ENCODE measurements around the gene TMX3. TPM values are rescaled to one million over a fixed set of nuclear protein-coding genes. Genes with fewer than 3 reads are reported as not detected.

TMX3 gene
- polyA plus RNA-seq, 1 of the 3 experiments (the other 2 are of a cell fraction) = 23.3 TPM

GRCh38 chr18:68727506-68727905, 12.6 kb upstream of the TMX3 start:
- Histone ChIP-seq H3K27me3 (ENCODE audit: insufficient read depth) (no peaks in the 10 kb centered on the region), H2AFZ (ENCODE audit: low read depth) (no peak overlapping the region), H3K79me2 (ENCODE audit: insufficient read depth) (no peaks in the 10 kb centered on the region), H3K4me3 (ENCODE audit: low read depth in 2 of 2, low read length in 1 of 2) (no peak overlapping the region), H3K4me2 (no peak overlapping the region), H3K27ac (ENCODE audit: low read depth in 2 of 2, low read length in 1 of 2) (no peak overlapping the region), H3K36me3 (replicated peaks in 1 of 2; ENCODE audit: control insufficient read depth in 1 of 2, insufficient read depth in 2 of 2, low read length in 1 of 2) (no peaks in the 10 kb centered on the region), H3K9me2 (no peaks in the 10 kb centered on the region), H3K9me3 (no peaks in the 10 kb centered on the region), H3K9ac (no peak overlapping the region), H3K4me1 (ENCODE audit: control insufficient read depth in 1 of 2, insufficient read depth in 2 of 2, low read depth in 1 of 2, low read length in 1 of 2) (peaks cover 0 to 5% of the 10 kb centered on the region in 2 experiments; a peak in 1 of 4 replicates), H4K20me1 (ENCODE audit: insufficient read depth) (no peaks in the 10 kb centered on the region), H3F3A (replicated peaks; ENCODE audit: insufficient read depth) (no peaks in the 10 kb centered on the region)
- ChIA-PET CTCF (no interaction called here), POLR2A (no interaction called here)
- DNase-seq = no peak
- TF ChIP-seq GABPA (IDR thresholded peaks at IDR 0.05; ENCODE audit: low read depth) (no peak), NFIC (IDR thresholded peaks at IDR 0.05; ENCODE audit: borderline replicate concordance) (no peak), USF1 (IDR thresholded peaks at IDR 0.05; ENCODE audit: borderline replicate concordance, low read depth) (no peak), JUND (IDR thresholded peaks at IDR 0.05) (no peak), USF2 (IDR thresholded peaks at IDR 0.05; ENCODE audit: borderline replicate concordance, low read depth, low read length) (no peak), POLR2AphosphoS5 (IDR thresholded peaks at IDR 0.05; ENCODE audit: low read depth, low read length) (no peak), MEF2A (IDR thresholded peaks at IDR 0.05; ENCODE audit: borderline replicate concordance, low read depth) (no peak), PBX3 (IDR thresholded peaks at IDR 0.05) (no peak), GATA2 (CRISPR knock-in tag; IDR thresholded peaks at IDR 0.05) (no peak), MAX (IDR thresholded peaks at IDR 0.05; ENCODE audit: low read depth) (no peak), SIN3A (IDR thresholded peaks at IDR 0.05; ENCODE audit: borderline replicate concordance, low read depth, low read length) (no peak), RCOR1 (IDR thresholded peaks at IDR 0.05; ENCODE audit: low read length) (no peak), EP300 (IDR thresholded peaks at IDR 0.05; ENCODE audit: borderline replicate concordance in 1 of 2, low read depth in 1 of 2, low read length in 1 of 2) (no peak), FOSL2 (IDR thresholded peaks at IDR 0.05; ENCODE audit: borderline replicate concordance, low read depth) (no peak)

GRCh38 chr18:68725346-68725745, 10.4 kb upstream of the TMX3 start:
- H3K4me2 ChIP-seq = no peak overlapping the region
- H3K9me3 ChIP-seq = no peaks in the 10 kb centered on the region
- CTCF ChIA-PET = no interaction called here
- no peak overlapping the region for H2AFZ ChIP-seq (ENCODE audit: low read depth)
- no peak overlapping the region for H3K4me3 ChIP-seq (ENCODE audit: low read depth in 2 of 2, low read length in 1 of 2)
- no peak overlapping the region for H3K27ac ChIP-seq (ENCODE audit: low read depth in 2 of 2, low read length in 1 of 2)
- no peaks in the 10 kb centered on the region for H3K9me2 ChIP-seq
- WGBS (ENCODE audit: low lambda C conversion rate) = 83% methylated on average over 2 of the region's 2 CpGs
- no peaks in the 10 kb centered on the region for H3K79me2 ChIP-seq (ENCODE audit: insufficient read depth)
- POLR2A ChIA-PET = no interaction called here
- no peaks in the 10 kb centered on the region for H3F3A ChIP-seq (replicated peaks; ENCODE audit: insufficient read depth)
- peaks cover 0 to 2% of the 10 kb centered on the region in 2 experiments for H3K36me3 ChIP-seq (replicated peaks in 1 of 2; ENCODE audit: control insufficient read depth in 1 of 2, insufficient read depth in 2 of 2, low read length in 1 of 2)
- H3K4me1 ChIP-seq (ENCODE audit: control insufficient read depth in 1 of 2, insufficient read depth in 2 of 2, low read depth in 1 of 2, low read length in 1 of 2) = peaks cover 0 to 5% of the 10 kb centered on the region in 2 experiments; a peak in 1 of 4 replicates
- no peak for DNase-seq
- no peaks in the 10 kb centered on the region for H4K20me1 ChIP-seq (ENCODE audit: insufficient read depth)
- H3K27me3 ChIP-seq (ENCODE audit: insufficient read depth) = no peaks in the 10 kb centered on the region
- no peak overlapping the region for H3K9ac ChIP-seq
- no peak for TF ChIP-seq JUND (IDR thresholded peaks at IDR 0.05)
- TF ChIP-seq RXRA (IDR thresholded peaks at IDR 0.05; ENCODE audit: borderline replicate concordance, low read depth) = no peak
- no peak for TF ChIP-seq POLR2AphosphoS5 (IDR thresholded peaks at IDR 0.05; ENCODE audit: low read depth, low read length)
- TF ChIP-seq TCF12 (IDR thresholded peaks at IDR 0.05) = no peak
- TF ChIP-seq RFX5 (IDR thresholded peaks at IDR 0.05; ENCODE audit: low read length) = no peak
- TF ChIP-seq FOXM1 (IDR thresholded peaks at IDR 0.05; ENCODE audit: low read depth) = no peak
- TF ChIP-seq FOXJ3 (CRISPR knock-in tag; IDR thresholded peaks at IDR 0.05) = no peak
- TF ChIP-seq MAX (IDR thresholded peaks at IDR 0.05; ENCODE audit: low read depth) = no peak
- TF ChIP-seq FOSL2 (IDR thresholded peaks at IDR 0.05; ENCODE audit: borderline replicate concordance, low read depth) = no peak
- no peak for TF ChIP-seq GABPA (IDR thresholded peaks at IDR 0.05; ENCODE audit: low read depth)
- no peak for TF ChIP-seq USF2 (IDR thresholded peaks at IDR 0.05; ENCODE audit: borderline replicate concordance, low read depth, low read length)
- no peak for TF ChIP-seq SMC3 (IDR thresholded peaks at IDR 0.05; ENCODE audit: low read depth, low read length)
- TF ChIP-seq EZH2phosphoT487 (IDR thresholded peaks at IDR 0.05; ENCODE audit: borderline replicate concordance, low read depth) = no peak
- TF ChIP-seq TEAD4 (IDR thresholded peaks at IDR 0.05; ENCODE audit: borderline replicate concordance, insufficient read depth) = no peak
- no peak for TF ChIP-seq GATA2 (CRISPR knock-in tag; IDR thresholded peaks at IDR 0.05)
- TF ChIP-seq TAF1 (IDR thresholded peaks at IDR 0.05; ENCODE audit: borderline replicate concordance, low read depth, low read length) = no peak
- no peak for TF ChIP-seq RCOR1 (IDR thresholded peaks at IDR 0.05; ENCODE audit: low read length)
- TF ChIP-seq MEF2A (IDR thresholded peaks at IDR 0.05; ENCODE audit: borderline replicate concordance, low read depth) = no peak
- no peak for TF ChIP-seq NFIC (IDR thresholded peaks at IDR 0.05; ENCODE audit: borderline replicate concordance)
